GM12874 (cell line): Measurements from ENCODE around the gene UBE2J1.

Experiments used
- CTCF ChIP-seq: IDR thresholded peaks from 2 replicates; pipeline ENCODE4 v1.5.1; 2011; ENCODE audit warnings: low read depth, mild to moderate bottlenecking, control low read depth, low read length, moderate library complexity; ENCODE audit not compliant: insufficient read depth

UBE2J1 gene

DNA sequence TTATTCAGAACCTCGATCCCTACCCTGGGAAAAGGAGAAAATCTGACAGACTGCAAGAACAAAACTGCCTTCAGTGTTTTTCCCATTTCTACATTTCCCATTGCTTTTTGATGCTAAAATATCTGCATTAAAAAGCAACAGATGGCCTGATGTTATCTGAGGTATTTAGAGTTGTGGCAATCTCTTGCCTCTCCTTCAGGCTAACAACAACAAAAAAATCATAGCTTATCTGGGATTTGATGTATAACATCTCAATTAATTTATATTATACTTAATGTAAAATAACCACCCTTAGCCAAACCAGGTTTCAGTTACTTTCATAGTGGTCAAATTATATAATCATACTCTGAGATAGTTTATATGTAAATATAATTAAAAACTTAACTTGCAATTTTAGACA, 21.6 kb downstream of the UBE2J1 start:
- TF ChIP-seq CTCF, result no peak

- TF ChIP-seq CTCF, result no peak
These were observed 23.5 kb downstream of the UBE2J1 start for GRCh38 chr6:89328976-89329375.

DNA sequence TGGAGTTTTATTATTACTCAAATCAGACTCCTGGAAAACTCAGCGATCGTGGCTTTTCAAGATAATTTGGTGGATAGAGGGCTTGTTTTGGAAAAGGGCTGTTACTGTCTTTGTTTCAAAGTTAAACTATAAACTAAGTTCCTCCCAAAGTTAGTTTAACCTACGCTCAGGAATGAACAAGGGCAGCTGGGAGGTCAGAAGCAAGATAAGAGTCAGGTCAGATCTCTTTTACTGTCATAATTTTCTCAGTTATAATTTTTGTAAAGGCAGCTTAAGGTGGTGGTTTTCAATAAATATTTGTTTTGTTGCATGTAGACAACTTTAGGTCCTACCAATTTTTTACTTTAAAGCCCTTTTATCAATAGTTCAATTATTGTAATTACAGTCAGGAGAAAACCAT, 28.2 kb downstream of the UBE2J1 start:
- no peak for TF ChIP-seq CTCF

DNA sequence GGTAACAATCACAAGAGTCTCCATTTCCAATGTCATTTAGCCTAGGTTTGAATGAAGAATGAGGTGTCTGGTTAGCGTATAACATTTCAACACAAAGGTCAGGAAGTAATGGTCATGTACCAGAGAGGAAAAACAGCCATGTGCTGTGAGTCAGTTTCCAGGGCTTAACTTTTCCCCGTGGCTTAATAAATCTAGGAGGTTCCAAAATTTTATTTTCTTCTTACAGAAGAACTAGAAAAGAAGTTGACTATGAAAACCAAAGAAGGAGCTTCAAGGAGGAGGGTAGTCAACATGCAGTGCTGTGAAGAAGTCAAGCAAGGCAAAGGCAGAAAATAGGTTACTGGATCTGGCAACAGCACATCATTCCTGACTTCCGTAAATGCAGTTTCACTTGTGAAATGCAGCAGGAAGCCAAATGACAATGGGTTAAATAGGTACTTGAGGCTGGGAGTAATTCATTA, 29.0 kb downstream of the UBE2J1 start:
- TF ChIP-seq CTCF, result no peak

DNA sequence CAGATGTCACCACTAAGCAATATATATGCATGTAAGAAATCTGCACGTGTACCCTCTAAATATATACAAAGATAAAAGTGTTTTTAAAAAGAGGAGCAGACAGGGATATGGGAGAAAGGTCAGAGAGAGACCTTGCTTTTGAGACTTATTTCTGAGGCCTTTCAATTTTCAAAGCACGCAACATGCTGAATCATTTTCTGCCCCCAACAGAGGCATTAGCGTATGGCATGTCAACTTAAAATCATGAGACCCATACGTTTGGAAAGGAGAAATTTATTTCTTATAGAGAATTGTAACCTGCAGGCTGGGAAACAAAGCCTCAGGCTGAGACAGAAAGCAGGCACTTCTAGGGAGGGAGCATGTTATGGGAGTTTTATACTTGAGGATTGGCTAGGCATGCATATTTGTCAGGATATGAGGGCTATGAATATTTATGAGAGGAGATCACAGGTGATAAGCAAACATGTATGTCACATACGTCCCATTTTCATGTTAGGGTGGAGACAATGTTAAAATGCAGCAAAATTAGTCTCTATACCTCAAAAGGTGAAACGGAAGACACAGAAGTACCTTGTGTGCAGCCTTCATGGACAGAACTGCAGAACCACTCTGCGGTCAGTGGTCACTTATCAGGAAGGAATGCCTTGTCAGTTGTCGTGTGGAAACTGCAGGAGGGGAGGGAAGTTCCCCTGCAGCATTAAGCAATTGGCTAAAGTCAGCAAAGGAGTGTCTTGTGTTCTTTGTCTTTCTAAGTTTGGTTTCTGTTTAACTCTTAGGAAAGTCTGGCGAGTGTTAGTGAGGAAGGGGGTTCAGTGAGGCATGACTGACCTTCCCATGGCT, 31.2 kb downstream of the UBE2J1 start:
- no peak for TF ChIP-seq CTCF

GRCh38 chr6:89320012-89320559, 32.4 kb downstream of the UBE2J1 start:
- TF ChIP-seq CTCF, result no peak

DNA sequence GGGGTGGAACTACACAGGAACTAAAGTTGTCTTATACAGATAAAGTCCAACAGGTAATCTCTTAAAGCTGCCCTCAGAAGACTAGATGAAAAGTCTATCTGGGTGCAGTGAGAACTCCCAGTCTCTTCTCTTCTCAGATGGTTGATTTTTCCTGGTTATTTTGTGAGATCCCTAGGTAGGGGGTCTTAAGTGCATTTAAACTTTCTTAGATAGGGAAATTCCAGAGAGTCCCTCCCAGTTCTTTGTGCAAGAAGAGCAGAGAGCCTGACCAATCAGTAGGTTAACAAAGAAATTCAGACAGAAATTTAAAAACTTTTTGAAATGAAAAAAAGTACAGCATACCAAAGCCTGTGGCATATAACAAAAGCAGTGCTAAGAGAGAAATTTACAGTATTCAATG, 35.5 kb downstream of the UBE2J1 start:
- no peak for TF ChIP-seq CTCF
